Measurements from ENCODE around the gene SCD5. TPM values are rescaled to one million over a fixed set of nuclear protein-coding genes. Genes with fewer than 3 reads are reported as not detected.
A peak's percentile ranks its signal among the peaks of the same experiment; 100 is the strongest.

SCD5 gene
- polyA plus RNA-seq, 1 donor = 68.1 TPM

DNA sequence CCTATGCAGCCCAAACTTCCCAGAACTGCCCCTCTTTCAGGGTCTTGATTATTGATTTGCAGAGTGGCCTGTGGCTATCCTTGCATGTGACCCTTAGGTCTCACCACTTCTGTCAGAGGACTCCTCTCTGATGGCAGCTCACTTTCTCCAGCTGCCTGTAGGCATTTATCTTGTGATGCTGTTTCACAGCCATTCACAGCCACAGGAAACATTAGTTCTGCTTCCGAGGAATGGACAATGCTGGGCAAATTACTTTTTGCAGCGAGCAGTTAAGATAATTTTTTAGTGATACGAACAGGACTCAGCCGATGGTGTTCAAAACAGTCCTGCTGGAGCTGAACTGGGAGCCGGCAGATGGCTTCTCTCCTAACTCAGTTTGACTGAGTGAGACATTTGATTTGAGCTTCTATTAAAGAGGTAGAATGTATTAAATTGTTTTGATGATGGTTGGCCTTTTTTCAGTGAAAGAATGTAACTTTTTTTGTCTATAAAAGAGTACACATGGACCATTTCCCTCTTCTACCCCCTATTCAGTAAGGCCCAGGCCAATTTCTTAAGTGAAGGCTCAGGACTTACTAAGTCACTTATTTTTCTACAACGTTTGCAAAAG lies 178.4 kb downstream of the SCD5 start:
- Histone ChIP-seq H3K9me3 (ENCODE audit: control insufficient read depth, low read depth, low read length) (no peaks in the 10 kb centered on the region), H3K27ac (ENCODE audit: low read length) (no peak overlapping the region), H3K4me1 (ENCODE audit: control insufficient read depth, insufficient read depth, low read length) (no peaks in the 10 kb centered on the region), H3K4me3 (ENCODE audit: low read length) (no peak overlapping the region), H3K36me3 (ENCODE audit: control insufficient read depth, insufficient read depth, low read length) (no peaks in the 10 kb centered on the region), H3K27me3 (ENCODE audit: control insufficient read depth, insufficient read depth, low read length) (no peaks in the 10 kb centered on the region)
- WGBS (ENCODE audit: insufficient coverage, low lambda C conversion rate) = 80% methylated on average over 1 of the region's 6 CpGs
- no peak for DNase-seq

DNA sequence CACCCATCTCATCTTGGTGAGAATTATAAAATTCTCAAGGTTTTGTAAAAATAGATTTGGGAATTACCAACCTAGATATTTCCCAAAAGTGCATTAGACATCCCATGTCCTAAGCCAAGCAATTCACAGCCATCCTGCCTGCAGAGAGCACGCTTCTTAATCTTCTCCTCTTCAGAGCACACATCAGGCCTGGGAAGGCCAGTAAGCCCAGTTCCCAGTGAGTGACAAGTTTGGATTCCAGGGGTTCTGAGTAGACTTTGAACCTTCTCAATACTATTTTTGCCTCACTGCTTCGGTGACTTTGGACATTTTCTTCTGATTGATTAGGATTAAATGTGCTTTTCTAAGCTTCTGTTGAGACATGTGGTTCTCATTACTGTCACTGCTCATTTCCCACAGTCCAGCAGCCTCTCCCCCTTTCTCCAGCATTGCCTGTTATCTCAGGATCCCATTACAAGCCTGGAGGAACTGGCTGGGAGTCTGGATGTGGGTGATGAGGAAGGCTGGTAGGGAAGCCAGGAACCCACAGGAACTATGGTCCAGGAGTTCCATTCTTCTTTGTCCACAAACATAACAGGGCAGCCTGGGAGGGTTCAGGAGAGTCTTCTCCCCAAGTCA lies 180.4 kb downstream of the SCD5 start:
- H3K27me3 ChIP-seq (ENCODE audit: control insufficient read depth, insufficient read depth, low read length) = no peaks in the 10 kb centered on the region
- H3K4me3 ChIP-seq (ENCODE audit: low read length) = no peak overlapping the region
- no CpG with 5 or more reads among the region's 2 CpGs for WGBS (ENCODE audit: insufficient coverage, low lambda C conversion rate)
- no peak overlapping the region for H3K27ac ChIP-seq (ENCODE audit: low read length)
- no peaks in the 10 kb centered on the region for H3K9me3 ChIP-seq (ENCODE audit: control insufficient read depth, low read depth, low read length)
- H3K36me3 ChIP-seq (ENCODE audit: control insufficient read depth, insufficient read depth, low read length) = no peaks in the 10 kb centered on the region
- H3K4me1 ChIP-seq (ENCODE audit: control insufficient read depth, insufficient read depth, low read length) = no peaks in the 10 kb centered on the region
- DNase-seq = no peak

- Histone ChIP-seq H3K9me3 (ENCODE audit: control insufficient read depth, low read depth, low read length) (no peaks in the 10 kb centered on the region), H3K4me3 (ENCODE audit: low read length) (no peak overlapping the region), H3K36me3 (ENCODE audit: control insufficient read depth, insufficient read depth, low read length) (no peaks in the 10 kb centered on the region), H3K27ac (ENCODE audit: low read length) (no peak overlapping the region), H3K27me3 (ENCODE audit: control insufficient read depth, insufficient read depth, low read length) (no peaks in the 10 kb centered on the region), H3K4me1 (ENCODE audit: control insufficient read depth, insufficient read depth, low read length) (no peaks in the 10 kb centered on the region)
- WGBS (ENCODE audit: insufficient coverage, low lambda C conversion rate) = no CpG with 5 or more reads among the region's 5 CpGs
- no peak for DNase-seq
These were observed 183.7 kb downstream of the SCD5 start for GRCh38 chr4:82614838-82615449.

- Histone ChIP-seq H3K27me3 (ENCODE audit: control insufficient read depth, insufficient read depth, low read length) (no peaks in the 10 kb centered on the region), H3K36me3 (ENCODE audit: control insufficient read depth, insufficient read depth, low read length) (no peaks in the 10 kb centered on the region), H3K9me3 (ENCODE audit: control insufficient read depth, low read depth, low read length) (no peaks in the 10 kb centered on the region), H3K4me3 (ENCODE audit: low read length) (no peak overlapping the region), H3K27ac (ENCODE audit: low read length) (no peak overlapping the region), H3K4me1 (ENCODE audit: control insufficient read depth, insufficient read depth, low read length) (no peaks in the 10 kb centered on the region)
- no CpG with 5 or more reads among the region's 3 CpGs for WGBS (ENCODE audit: insufficient coverage, low lambda C conversion rate)
- DNase-seq = peak; percentile 58 to 66
These were observed 185.5 kb downstream of the SCD5 start for GRCh38 chr4:82613121-82613520.

GRCh38 chr4:82611982-82612381 lies 186.6 kb downstream of the SCD5 start:
- Histone ChIP-seq H3K27me3 (ENCODE audit: control insufficient read depth, insufficient read depth, low read length) (no peaks in the 10 kb centered on the region), H3K36me3 (ENCODE audit: control insufficient read depth, insufficient read depth, low read length) (no peaks in the 10 kb centered on the region), H3K9me3 (ENCODE audit: control insufficient read depth, low read depth, low read length) (no peaks in the 10 kb centered on the region), H3K4me1 (ENCODE audit: control insufficient read depth, insufficient read depth, low read length) (no peaks in the 10 kb centered on the region), H3K4me3 (ENCODE audit: low read length) (no peak overlapping the region), H3K27ac (ENCODE audit: low read length) (no peak overlapping the region)
- 100% methylated on average over 1 of the region's 5 CpGs for WGBS (ENCODE audit: insufficient coverage, low lambda C conversion rate)
- DNase-seq = no peak

DNA sequence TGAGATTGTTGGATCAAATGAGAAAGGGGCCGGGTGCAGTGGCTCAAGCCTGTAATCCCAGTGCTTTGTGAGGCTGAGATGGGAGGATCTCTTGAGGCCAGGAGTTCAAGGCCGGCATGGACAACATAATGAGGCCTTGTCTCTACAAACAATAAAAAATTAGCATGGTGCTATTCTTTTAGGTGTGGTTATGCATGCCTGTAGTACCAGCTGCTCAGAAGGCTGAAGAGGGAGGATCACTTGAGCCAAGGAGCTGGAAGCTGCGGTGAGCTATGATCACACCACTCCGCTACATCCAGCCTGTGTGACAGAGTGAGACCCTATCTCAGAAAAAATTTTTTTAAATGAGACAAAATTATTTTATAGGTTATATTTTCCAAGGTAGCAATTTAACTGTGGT lies 187.1 kb downstream of the SCD5 start:
- no peak for DNase-seq
- WGBS (ENCODE audit: insufficient coverage, low lambda C conversion rate) = no CpG with 5 or more reads among the region's 4 CpGs
- no peaks in the 10 kb centered on the region for H3K4me1 ChIP-seq (ENCODE audit: control insufficient read depth, insufficient read depth, low read length)
- no peaks in the 10 kb centered on the region for H3K27me3 ChIP-seq (ENCODE audit: control insufficient read depth, insufficient read depth, low read length)
- H3K9me3 ChIP-seq (ENCODE audit: control insufficient read depth, low read depth, low read length) = no peaks in the 10 kb centered on the region
- H3K27ac ChIP-seq (ENCODE audit: low read length) = no peak overlapping the region
- no peak overlapping the region for H3K4me3 ChIP-seq (ENCODE audit: low read length)
- no peaks in the 10 kb centered on the region for H3K36me3 ChIP-seq (ENCODE audit: control insufficient read depth, insufficient read depth, low read length)

- WGBS (ENCODE audit: insufficient coverage, low lambda C conversion rate) = no CpG with 5 or more reads among the region's 2 CpGs
- Histone ChIP-seq H3K4me1 (ENCODE audit: control insufficient read depth, insufficient read depth, low read length) (no peaks in the 10 kb centered on the region), H3K36me3 (ENCODE audit: control insufficient read depth, insufficient read depth, low read length) (no peaks in the 10 kb centered on the region), H3K4me3 (ENCODE audit: low read length) (no peak overlapping the region), H3K27ac (ENCODE audit: low read length) (no peak overlapping the region), H3K9me3 (ENCODE audit: control insufficient read depth, low read depth, low read length) (no peaks in the 10 kb centered on the region), H3K27me3 (ENCODE audit: control insufficient read depth, insufficient read depth, low read length) (no peaks in the 10 kb centered on the region)
- no peak for DNase-seq
These were observed 188.6 kb downstream of the SCD5 start for GRCh38 chr4:82610041-82610440.

DNA sequence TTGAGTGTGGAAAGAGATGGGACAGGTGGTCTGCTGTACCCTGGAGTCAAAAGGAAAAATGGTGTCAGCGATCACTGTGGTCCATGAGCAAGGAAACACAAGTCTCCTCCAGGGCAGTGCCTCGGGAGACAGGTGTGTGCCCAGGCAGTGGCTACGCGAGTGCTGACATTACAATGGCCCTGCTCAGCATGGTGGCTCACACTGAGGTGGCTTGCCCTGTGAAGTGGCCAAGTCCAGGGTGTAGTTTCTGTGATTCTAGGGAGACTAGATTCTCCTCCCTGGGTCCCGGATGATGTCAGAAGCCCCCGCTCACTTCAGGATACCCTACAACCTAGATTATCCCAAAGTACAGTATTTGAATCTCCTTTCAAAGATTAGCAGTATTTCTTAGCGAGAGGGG lies 192.0 kb downstream of the SCD5 start:
- Histone ChIP-seq H3K36me3 (ENCODE audit: control insufficient read depth, insufficient read depth, low read length) (no peaks in the 10 kb centered on the region), H3K27me3 (ENCODE audit: control insufficient read depth, insufficient read depth, low read length) (no peaks in the 10 kb centered on the region), H3K4me1 (ENCODE audit: control insufficient read depth, insufficient read depth, low read length) (no peaks in the 10 kb centered on the region), H3K27ac (ENCODE audit: low read length) (no peak overlapping the region), H3K9me3 (ENCODE audit: control insufficient read depth, low read depth, low read length) (no peaks in the 10 kb centered on the region), H3K4me3 (ENCODE audit: low read length) (no peak overlapping the region)
- WGBS (ENCODE audit: insufficient coverage, low lambda C conversion rate) = no CpG with 5 or more reads among the region's 7 CpGs
- no peak for DNase-seq

DNA sequence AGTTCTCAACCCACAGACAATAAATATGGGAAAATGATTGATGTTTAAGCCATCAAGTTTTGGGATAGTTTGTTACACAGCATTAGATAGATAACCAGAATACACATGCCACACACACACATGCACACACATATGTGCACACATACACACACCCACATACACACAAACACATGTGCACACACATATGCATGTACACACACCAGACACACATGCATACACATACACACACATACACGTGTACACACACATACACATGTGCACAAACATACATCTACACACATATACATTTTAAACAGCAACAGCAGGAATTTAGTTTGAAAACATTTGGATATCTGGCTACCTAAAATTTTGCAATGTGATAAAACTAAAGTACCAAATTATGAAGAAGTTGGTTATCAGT lies 194.1 kb downstream of the SCD5 start:
- H3K4me1 ChIP-seq (ENCODE audit: control insufficient read depth, insufficient read depth, low read length) = no peaks in the 10 kb centered on the region
- no peak overlapping the region for H3K4me3 ChIP-seq (ENCODE audit: low read length)
- no peaks in the 10 kb centered on the region for H3K36me3 ChIP-seq (ENCODE audit: control insufficient read depth, insufficient read depth, low read length)
- WGBS (ENCODE audit: insufficient coverage, low lambda C conversion rate) = no CpG with 5 or more reads among the region's 1 CpG
- H3K27ac ChIP-seq (ENCODE audit: low read length) = no peak overlapping the region
- no peaks in the 10 kb centered on the region for H3K27me3 ChIP-seq (ENCODE audit: control insufficient read depth, insufficient read depth, low read length)
- H3K9me3 ChIP-seq (ENCODE audit: control insufficient read depth, low read depth, low read length) = no peaks in the 10 kb centered on the region
- DNase-seq = no peak

- DNase-seq = no peak
- H3K4me1 ChIP-seq (ENCODE audit: control insufficient read depth, insufficient read depth, low read length) = no peaks in the 10 kb centered on the region
- no peaks in the 10 kb centered on the region for H3K27me3 ChIP-seq (ENCODE audit: control insufficient read depth, insufficient read depth, low read length)
- H3K27ac ChIP-seq (ENCODE audit: low read length) = no peak overlapping the region
- 93% methylated on average over 3 of the region's 9 CpGs for WGBS (ENCODE audit: insufficient coverage, low lambda C conversion rate)
- no peaks in the 10 kb centered on the region for H3K9me3 ChIP-seq (ENCODE audit: control insufficient read depth, low read depth, low read length)
- H3K36me3 ChIP-seq (ENCODE audit: control insufficient read depth, insufficient read depth, low read length) = no peaks in the 10 kb centered on the region
- H3K4me3 ChIP-seq (ENCODE audit: low read length) = no peak overlapping the region
These were observed 197.2 kb downstream of the SCD5 start for GRCh38 chr4:82601242-82602015.

All from large intestine (tissue), 3 donors.